HepG2 (cell line): Measurements from ENCODE around the gene ARHGAP21. TPM values are rescaled to one million over a fixed set of nuclear protein-coding genes. Genes with fewer than 3 reads are reported as not detected.

Experiments used
- ATAC-seq: fragments of 200-7000 bp; cut with Tn5 transposase; 3 replicates; pipeline ENCODE4 v1.9.1; 2020; ENCODE audit warnings: mild to moderate bottlenecking, moderate library complexity
- BruUV-seq: library from RNA; stranded (reverse); fragments of 400-500 nt; replicated peaks from 2 replicates; lab custom pipeline; 2021; lab: Mats Ljungman, UMichigan
- CTCF ChIA-PET: fragments of 300-600 bp; formaldehyde crosslinking; extraction: SDS; loops from one replicate; lab custom pipeline; 2021; ENCODE audit warnings: low total read pairs, inconsistent platforms, low intra/inter-chr PET ratio; lab: Yijun Ruan, JAX
- POLR2A ChIA-PET: fragments of 350-600 bp; sonication (Branson Sonifier 250); formaldehyde crosslinking; loops from one replicate; lab custom pipeline; 2020; ENCODE audit warnings: antibody characterized with exemption, inconsistent platforms; lab: Yijun Ruan, JAX
- DNase-seq: peaks from one replicate; pipeline ENCODE4 v3.0.0-alpha.2; 2015; ENCODE audit warnings: low spot score
- FAIRE-seq: peaks from 3 replicates; lab custom pipeline; 2011; peaks lifted over from hg19 to GRCh38; lab: Jason Lieb, UNC
- H2AFZ ChIP-seq: one replicate; pipeline ENCODE4 v1.6.1; 2011; ENCODE audit warnings: low read length, inconsistent platforms
- H3K27ac ChIP-seq: fragments of 300-600 bp; 3 replicates; pipeline ENCODE4 v1.8.0; 2011; ENCODE audit warnings: mixed run types, mild to moderate bottlenecking, mixed read lengths, low read length, inconsistent platforms; ENCODE audit not compliant: insufficient read depth; ENCODE audit errors: extremely low read length
- H3K27me3 ChIP-seq, 2 experiments: fragments of 200-600 bp in 1 of 2; 2 replicates in 1 of 2; 3 replicates in 1 of 2; pipeline versions ENCODE4 v1.6.0 to v1.8.0; 2011; ENCODE audit warnings: low read length in 2 of 2, mild to moderate bottlenecking in 2 of 2, moderate library complexity in 2 of 2, inconsistent platforms in 1 of 2; ENCODE audit not compliant: insufficient read depth in 2 of 2, control insufficient read depth in 1 of 2
- H3K36me3 ChIP-seq, 2 experiments: fragments of 200-600 bp in 1 of 2; replicated peaks in 1 of 2; 2 replicates in 1 of 2; 3 replicates in 1 of 2; pipeline versions ENCODE4 v1.5.1 to v1.8.0; 2011; ENCODE audit warnings: low read length in 2 of 2, inconsistent platforms in 1 of 2; ENCODE audit not compliant: insufficient read depth in 2 of 2, control insufficient read depth in 1 of 2
- H3K4me1 ChIP-seq: 2 replicates; pipeline ENCODE4 v1.5.1; 2012; ENCODE audit warnings: low read length, inconsistent platforms; ENCODE audit not compliant: insufficient read depth
- H3K4me2 ChIP-seq: 2 replicates; pipeline ENCODE4 v1.6.0; 2011; ENCODE audit warnings: low read depth, low read length, inconsistent platforms
- H3K4me3 ChIP-seq, 3 experiments: fragments of 200-600 bp in 1 of 3; sonication (generic), shearing (Covaris generic) in 1 of 3; replicated peaks in 1 of 3; 2 replicates each; pipeline ENCODE4 v1.5.1; 2011 to 2016; ENCODE audit warnings: low read length in 3 of 3, inconsistent platforms in 2 of 3, low read depth in 2 of 3, mild to moderate bottlenecking in 2 of 3, control low read depth in 1 of 3, mixed read lengths in 1 of 3; ENCODE audit not compliant: insufficient read depth in 1 of 3
- H3K79me2 ChIP-seq: one replicate; pipeline ENCODE4 v1.6.1; 2011; ENCODE audit warnings: low read length, inconsistent platforms; ENCODE audit not compliant: insufficient read depth
- H3K9ac ChIP-seq: 2 replicates; pipeline ENCODE4 v1.6.0; 2011; ENCODE audit warnings: mild to moderate bottlenecking, low read depth, low read length, inconsistent platforms; ENCODE audit not compliant: insufficient read depth
- H3K9me3 ChIP-seq: 2 replicates; pipeline ENCODE4 v1.5.1; 2012; ENCODE audit warnings: mild to moderate bottlenecking, low read length
- H4K20me1 ChIP-seq: 2 replicates; pipeline ENCODE4 v1.6.0; 2011; ENCODE audit warnings: inconsistent platforms, mild to moderate bottlenecking, low read length, moderate library complexity; ENCODE audit not compliant: insufficient read depth
- DR1 ChIP-seq: sonication (generic); formaldehyde crosslinking; IDR thresholded peaks from 2 replicates; pipeline ENCODE4 v1.8.0; 2021; ENCODE audit warnings: mild to moderate bottlenecking, missing genetic modification reagents, inconsistent platforms
- HNF1B ChIP-seq: sonication (generic); formaldehyde crosslinking; IDR thresholded peaks from 2 replicates; pipeline ENCODE4 v1.5.1; 2020; ENCODE audit warnings: mild to moderate bottlenecking, moderate library complexity, missing genetic modification reagents
- KDM3A ChIP-seq: IDR thresholded peaks from 2 replicates; pipeline ENCODE4 v1.6.1; 2018; ENCODE audit warnings: low read depth, missing compliant biosample characterization
- NFYC ChIP-seq: IDR thresholded peaks from 2 replicates; pipeline ENCODE4 v1.6.1; 2016; ENCODE audit warnings: missing genetic modification reagents, missing compliant biosample characterization
- PHF8 ChIP-seq: sonication (generic); formaldehyde crosslinking; IDR thresholded peaks from 2 replicates; pipeline ENCODE4 v1.5.0; 2020; ENCODE audit warnings: missing genetic modification reagents
- SALL2 ChIP-seq: sonication (generic); formaldehyde crosslinking; IDR thresholded peaks from 2 replicates; pipeline ENCODE4 v1.8.1; 2023; ENCODE audit warnings: mild to moderate bottlenecking, missing genetic modification reagents, inconsistent platforms
- SMAD1 ChIP-seq: sonication (generic); formaldehyde crosslinking; IDR thresholded peaks from 2 replicates; pipeline ENCODE4 v1.4.0; 2020; ENCODE audit warnings: missing genetic modification reagents, low read depth, mild to moderate bottlenecking, borderline replicate concordance
- TRAFD1 ChIP-seq: sonication (generic); formaldehyde crosslinking; IDR thresholded peaks from 2 replicates; pipeline ENCODE4 v1.5.1; 2020; ENCODE audit warnings: missing genetic modification reagents, mild to moderate bottlenecking, borderline replicate concordance
- ZBTB3 ChIP-seq: sonication (generic); formaldehyde crosslinking; IDR thresholded peaks from 2 replicates; pipeline ENCODE4 v1.4.0; 2020; ENCODE audit warnings: low read depth, mild to moderate bottlenecking, moderate library complexity, missing genetic modification reagents, borderline replicate concordance
- ZFP62 ChIP-seq: sonication (generic); formaldehyde crosslinking; IDR thresholded peaks from 2 replicates; pipeline ENCODE4 v1.4.0; 2020; ENCODE audit warnings: missing genetic modification reagents
- ZNF414 ChIP-seq: sonication (generic); formaldehyde crosslinking; IDR thresholded peaks from 2 replicates; pipeline ENCODE4 v1.5.0; 2020; ENCODE audit warnings: missing genetic modification reagents
- ZNF83 ChIP-seq: sonication (generic); formaldehyde crosslinking; IDR thresholded peaks from 2 replicates; pipeline ENCODE4 v1.4.0; 2020; ENCODE audit warnings: missing genetic modification reagents, mild to moderate bottlenecking, borderline replicate concordance
- WGBS: methylation state at CpG from one replicate; pipeline ENCODE4 v1.1.6; 2017; ENCODE audit warnings: low lambda C conversion rate; 5-methylcytosine and 5-hydroxymethylcytosine counted together
- in situ Hi-C: cut with HindIII; loops from 2 replicates; pipeline ENCODE4 v1.10.0; 2017; ENCODE audit warnings: low pct_unique_long_range_greater_than_20kb; ENCODE audit not compliant: extremely low pct_ligation_motif_present
- intact Hi-C: fragments of 100-400 bp; cut with micrococcal nuclease; formaldehyde crosslinking; loops from one replicate; pipeline ENCODE4 v1.10.0; 2022; ENCODE audit not compliant: unreplicated experiment
- polyA plus RNA-seq, 8 experiments: library from polyadenylated mRNA; depleted of rRNA in 3 of 8; stranded (reverse) in 7 of 8; unstranded in 1 of 8; fragments of >200 nt; fragmentation: Illumina TruSeq in 4 of 8; extraction: Trizol in 4 of 8; gene quantifications; 2 replicates each; pipeline versions ENCODE4 v1.2.1 to v1.2.3, GENCODE V29; 2011 to 2016; ENCODE audit warnings: low read depth in 4 of 8, missing spikeins in 1 of 8, mixed read lengths in 1 of 8; ENCODE audit not compliant: insufficient read depth in 1 of 8
- total RNA-seq, 5 experiments: library from RNA; depleted of rRNA; stranded (reverse); fragments of >200 nt; fragmentation: Illumina TruSeq; extraction: Trizol; gene quantifications; 2 replicates each; pipeline ENCODE4 v1.2.3, GENCODE V29; 2016; ENCODE audit warnings: low read depth in 1 of 5
- TF ChIP-seq, protein P1 (sequence below): sonication (generic); formaldehyde crosslinking; IDR thresholded peaks from 2 replicates; pipeline ENCODE4 v1.5.1; 2020; ENCODE audit warnings: mild to moderate bottlenecking, missing genetic modification reagents, borderline replicate concordance
- TF ChIP-seq, protein P2 (sequence below): sonication (generic); formaldehyde crosslinking; IDR thresholded peaks from 2 replicates; pipeline ENCODE4 v1.4.0; 2020; ENCODE audit warnings: missing genetic modification reagents; ENCODE audit errors: not compliant biosample characterization

ARHGAP21 gene
- total and polyA plus RNA-seq, 2 of the 13 experiments (the other 11 are each of a cell fraction or from before 2014, with no cell fraction given) = 23.9 to 26.6 TPM

- Histone ChIP-seq H3K27ac (no peak overlapping the region), H3K4me1 (peaks cover 38% of the 10 kb centered on the region), H3K9ac (no peak overlapping the region), H3K27me3 (no peaks in the 10 kb centered on the region), H3K4me3 (no peak overlapping the region), H2AFZ (no peak overlapping the region), H3K9me3 (no peaks in the 10 kb centered on the region), H3K4me2 (no peak overlapping the region), H3K36me3 (peaks cover 0 to 4% of the 10 kb centered on the region in 2 experiments; a peak in 1 of 5 replicates), H4K20me1 (peaks cover 5% of the 10 kb centered on the region; the same call in 1 of the 2 replicates), H3K79me2 (peaks cover 91% of the 10 kb centered on the region)
- ChIA-PET POLR2A (no interaction called here), CTCF (no interaction called here)
- ATAC-seq (no peak), DNase-seq (no peak), FAIRE-seq (no peak)
- intact Hi-C loops (no loop called here), in situ Hi-C loops (no loop called here)
- 96% methylated on average over 2 of the region's 2 CpGs for whole genome bisulfite sequencing
- no TSS peak for BruUV-seq
- no peak for TF ChIP-seq ZNF83
- no peak for TF ChIP-seq DR1 (CRISPR knock-in tag)
- no peak for TF ChIP-seq ZFP62 (CRISPR knock-in tag)
- no peak for TF ChIP-seq ZNF414 (CRISPR knock-in tag)
- TF ChIP-seq SMAD1 (CRISPR knock-in tag) = no peak
- TF ChIP-seq, protein P1, sequence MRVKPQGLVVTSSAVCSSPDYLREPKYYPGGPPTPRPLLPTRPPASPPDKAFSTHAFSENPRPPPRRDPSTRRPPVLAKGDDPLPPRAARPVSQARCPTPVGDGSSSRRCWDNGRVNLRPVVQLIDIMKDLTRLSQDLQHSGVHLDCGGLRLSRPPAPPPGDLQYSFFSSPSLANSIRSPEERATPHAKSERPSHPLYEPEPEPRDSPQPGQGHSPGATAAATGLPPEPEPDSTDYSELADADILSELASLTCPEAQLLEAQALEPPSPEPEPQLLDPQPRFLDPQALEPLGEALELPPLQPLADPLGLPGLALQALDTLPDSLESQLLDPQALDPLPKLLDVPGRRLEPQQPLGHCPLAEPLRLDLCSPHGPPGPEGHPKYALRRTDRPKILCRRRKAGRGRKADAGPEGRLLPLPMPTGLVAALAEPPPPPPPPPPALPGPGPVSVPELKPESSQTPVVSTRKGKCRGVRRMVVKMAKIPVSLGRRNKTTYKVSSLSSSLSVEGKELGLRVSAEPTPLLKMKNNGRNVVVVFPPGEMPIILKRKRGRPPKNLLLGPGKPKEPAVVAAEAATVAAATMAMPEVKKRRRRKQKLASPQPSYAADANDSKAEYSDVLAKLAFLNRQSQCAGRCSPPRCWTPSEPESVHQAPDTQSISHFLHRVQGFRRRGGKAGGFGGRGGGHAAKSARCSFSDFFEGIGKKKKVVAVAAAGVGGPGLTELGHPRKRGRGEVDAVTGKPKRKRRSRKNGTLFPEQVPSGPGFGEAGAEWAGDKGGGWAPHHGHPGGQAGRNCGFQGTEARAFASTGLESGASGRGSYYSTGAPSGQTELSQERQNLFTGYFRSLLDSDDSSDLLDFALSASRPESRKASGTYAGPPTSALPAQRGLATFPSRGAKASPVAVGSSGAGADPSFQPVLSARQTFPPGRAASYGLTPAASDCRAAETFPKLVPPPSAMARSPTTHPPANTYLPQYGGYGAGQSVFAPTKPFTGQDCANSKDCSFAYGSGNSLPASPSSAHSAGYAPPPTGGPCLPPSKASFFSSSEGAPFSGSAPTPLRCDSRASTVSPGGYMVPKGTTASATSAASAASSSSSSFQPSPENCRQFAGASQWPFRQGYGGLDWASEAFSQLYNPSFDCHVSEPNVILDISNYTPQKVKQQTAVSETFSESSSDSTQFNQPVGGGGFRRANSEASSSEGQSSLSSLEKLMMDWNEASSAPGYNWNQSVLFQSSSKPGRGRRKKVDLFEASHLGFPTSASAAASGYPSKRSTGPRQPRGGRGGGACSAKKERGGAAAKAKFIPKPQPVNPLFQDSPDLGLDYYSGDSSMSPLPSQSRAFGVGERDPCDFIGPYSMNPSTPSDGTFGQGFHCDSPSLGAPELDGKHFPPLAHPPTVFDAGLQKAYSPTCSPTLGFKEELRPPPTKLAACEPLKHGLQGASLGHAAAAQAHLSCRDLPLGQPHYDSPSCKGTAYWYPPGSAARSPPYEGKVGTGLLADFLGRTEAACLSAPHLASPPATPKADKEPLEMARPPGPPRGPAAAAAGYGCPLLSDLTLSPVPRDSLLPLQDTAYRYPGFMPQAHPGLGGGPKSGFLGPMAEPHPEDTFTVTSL (CRISPR knock-in tag) = no peak
- no peak for TF ChIP-seq PHF8 (CRISPR knock-in tag)
- no peak for TF ChIP-seq SALL2
- no peak for TF ChIP-seq NFYC (CRISPR knock-in tag)
- TF ChIP-seq, protein P2, sequence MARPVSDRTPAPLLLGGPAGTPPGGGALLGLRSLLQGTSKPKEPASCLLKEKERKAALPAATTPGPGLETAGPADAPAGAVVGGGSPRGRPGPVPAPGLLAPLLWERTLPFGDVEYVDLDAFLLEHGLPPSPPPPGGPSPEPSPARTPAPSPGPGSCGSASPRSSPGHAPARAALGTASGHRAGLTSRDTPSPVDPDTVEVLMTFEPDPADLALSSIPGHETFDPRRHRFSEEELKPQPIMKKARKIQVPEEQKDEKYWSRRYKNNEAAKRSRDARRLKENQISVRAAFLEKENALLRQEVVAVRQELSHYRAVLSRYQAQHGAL (CRISPR knock-in tag) = no peak
- no peak for TF ChIP-seq ZBTB3 (CRISPR knock-in tag)
- no peak for TF ChIP-seq KDM3A
- no peak for TF ChIP-seq HNF1B (CRISPR knock-in tag)
- TF ChIP-seq TRAFD1 (CRISPR knock-in tag) = no peak
Observed at GRCh38 chr10:24711465-24711864, 12.2 kb downstream of the ARHGAP21 start.
